ENCODE measurements around the gene CA5A.
"Not testable (repeated sequence)": the region's sequence is repeated elsewhere in the genome, so short reads cannot be mapped to it uniquely, and the experiment has no call there.

The CA5A gene

DNA sequence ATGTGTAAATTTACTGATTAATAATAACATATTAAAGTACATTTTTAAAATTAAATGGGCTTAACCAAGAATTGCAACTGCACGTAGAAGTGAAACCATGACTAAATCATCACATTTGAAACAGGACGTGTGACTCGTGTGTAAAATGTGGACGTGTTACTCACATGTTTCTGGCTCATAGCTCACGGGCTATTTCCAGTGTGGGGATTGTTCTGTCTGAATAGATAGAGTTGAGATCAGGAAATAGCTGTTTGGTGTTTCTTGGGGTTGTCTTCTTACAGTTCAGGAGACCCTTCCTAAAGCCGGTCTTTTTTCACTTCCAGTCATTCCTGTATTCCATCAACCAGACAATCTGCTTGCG, 47.4 kb upstream of the CA5A start:
- not testable (repeated sequence) for H3K79me2 ChIP-seq (ENCODE audit: control insufficient read depth, insufficient read depth, low read length, poor library complexity); H3K23ac ChIP-seq (ENCODE audit: low read length); H2BK12ac ChIP-seq (ENCODE audit: low read length); H3K27me3 ChIP-seq (ENCODE audit: insufficient read depth, low read length); H3K18ac ChIP-seq (ENCODE audit: low read length); H3K79me1 ChIP-seq (ENCODE audit: low read length); H3K9ac ChIP-seq (ENCODE audit: low read length); H2BK5ac ChIP-seq (ENCODE audit: low read depth, low read length, poor library complexity); H3K4me2 ChIP-seq (ENCODE audit: low read length); H2AFZ ChIP-seq (ENCODE audit: insufficient read depth, low read length, poor library complexity); H4K8ac ChIP-seq (ENCODE audit: low read depth, low read length); H4K12ac ChIP-seq (ENCODE audit: low read depth, low read length); H3K4ac ChIP-seq (ENCODE audit: low read depth, low read length); H3K14ac ChIP-seq (ENCODE audit: low read length); H3K4me3 ChIP-seq (ENCODE audit: low read depth, low read length); H3K9me3 ChIP-seq (ENCODE audit: insufficient read depth, low read depth, low read length); H2AK5ac ChIP-seq (ENCODE audit: low read length); H2BK120ac ChIP-seq (ENCODE audit: insufficient read depth, low read length, poor library complexity); H4K91ac ChIP-seq (ENCODE audit: low read depth, low read length)
- WGBS (ENCODE audit: extremely low coverage, insufficient coverage, insufficient read length), result no CpG with 5 or more reads among the region's 7 CpGs
- peaks cover 6 to 19% of the 10 kb centered on the region in 2 experiments for H3K4me1 ChIP-seq (ENCODE audit: control insufficient read depth in 1 of 2, insufficient read depth in 2 of 2, low read length in 2 of 2)
- DNase-seq, result peak in 1 of 2 donors; percentile 23
- H3K27ac ChIP-seq (ENCODE audit: low read depth, low read length), result peak overlapping the region; percentile 56
- H3K36me3 ChIP-seq (ENCODE audit: control insufficient read depth in 1 of 2, insufficient read depth in 2 of 2, low read length in 2 of 2), result peaks cover 18 to 23% of the 10 kb centered on the region in 2 experiments

DNA sequence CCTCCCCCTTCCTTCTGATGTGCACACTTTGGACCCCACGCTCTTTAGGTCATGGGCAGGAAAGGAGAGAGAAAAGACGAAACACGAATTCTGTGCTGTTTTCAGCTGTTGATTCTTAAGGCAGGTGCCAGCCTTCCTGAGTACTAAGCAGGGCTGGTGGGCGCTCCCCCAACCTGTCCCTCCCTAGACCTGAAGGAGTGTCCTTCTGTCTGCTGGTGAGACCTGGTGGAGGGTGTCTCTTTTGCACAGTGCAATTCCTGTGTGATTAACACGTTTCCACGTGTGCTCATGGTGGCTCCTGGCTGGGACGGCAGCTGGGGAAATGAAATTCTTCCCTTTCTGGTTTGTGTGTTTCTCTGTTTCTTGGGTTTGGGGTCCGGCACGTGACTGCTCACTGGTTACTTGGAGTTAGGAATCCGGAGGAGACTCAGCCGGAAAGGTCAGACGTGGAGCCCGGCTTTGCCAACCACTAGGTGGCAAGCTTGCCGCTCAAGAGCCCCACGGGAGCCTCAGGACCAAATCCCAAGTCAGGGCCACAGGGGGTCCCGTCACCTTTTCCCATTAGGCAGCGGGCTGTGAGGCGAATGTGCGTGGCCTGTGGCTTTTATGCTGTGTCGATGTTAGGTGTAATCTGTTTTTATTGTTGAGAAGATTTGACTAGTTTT, 46.9 kb upstream of the CA5A start:
- not testable (repeated sequence) for H4K91ac ChIP-seq (ENCODE audit: low read depth, low read length); H3K14ac ChIP-seq (ENCODE audit: low read length); H2AFZ ChIP-seq (ENCODE audit: insufficient read depth, low read length, poor library complexity); H2BK5ac ChIP-seq (ENCODE audit: low read depth, low read length, poor library complexity); H2BK12ac ChIP-seq (ENCODE audit: low read length); H3K4me3 ChIP-seq (ENCODE audit: low read depth, low read length); H3K23ac ChIP-seq (ENCODE audit: low read length); H3K4me2 ChIP-seq (ENCODE audit: low read length); H3K9me3 ChIP-seq (ENCODE audit: insufficient read depth, low read depth, low read length); H3K79me2 ChIP-seq (ENCODE audit: control insufficient read depth, insufficient read depth, low read length, poor library complexity); H3K27me3 ChIP-seq (ENCODE audit: insufficient read depth, low read length); H4K12ac ChIP-seq (ENCODE audit: low read depth, low read length); H3K18ac ChIP-seq (ENCODE audit: low read length); H2AK5ac ChIP-seq (ENCODE audit: low read length); H3K4ac ChIP-seq (ENCODE audit: low read depth, low read length); DNase-seq; H2BK120ac ChIP-seq (ENCODE audit: insufficient read depth, low read length, poor library complexity); H3K79me1 ChIP-seq (ENCODE audit: low read length); H4K8ac ChIP-seq (ENCODE audit: low read depth, low read length); H3K9ac ChIP-seq (ENCODE audit: low read length)
- Histone ChIP-seq H3K4me1 (ENCODE audit: control insufficient read depth in 1 of 2, insufficient read depth in 2 of 2, low read length in 2 of 2) (peaks cover 6 to 19% of the 10 kb centered on the region in 2 experiments), H3K27ac (ENCODE audit: low read depth, low read length) (peak overlapping the region; percentile 56), H3K36me3 (ENCODE audit: control insufficient read depth in 1 of 2, insufficient read depth in 2 of 2, low read length in 2 of 2) (peaks cover 18 to 24% of the 10 kb centered on the region in 2 experiments)
- WGBS (ENCODE audit: extremely low coverage, insufficient coverage, insufficient read length), result no CpG with 5 or more reads among the region's 20 CpGs

DNA sequence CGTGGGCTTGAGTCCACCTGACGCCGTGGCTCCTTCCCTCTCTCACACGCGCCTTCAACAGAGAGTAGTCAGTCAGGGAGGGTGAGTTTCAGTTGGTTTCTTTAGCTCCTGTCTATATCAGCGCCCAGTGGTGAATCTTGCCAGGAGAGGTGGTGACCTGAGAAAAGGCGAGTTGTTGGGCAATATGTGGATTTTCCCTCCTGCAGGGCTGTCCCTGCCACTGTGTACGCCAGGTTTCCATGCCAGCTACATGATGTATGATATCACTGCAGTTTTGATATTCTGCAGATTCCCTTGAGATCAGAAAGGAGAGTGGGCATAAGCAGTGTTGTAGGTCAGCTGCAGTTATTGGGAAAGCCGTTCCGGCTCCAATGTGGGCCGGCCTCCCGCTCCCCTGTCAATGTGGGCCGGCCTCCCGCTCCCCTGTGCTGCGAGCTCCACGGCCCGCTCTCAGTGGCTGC, 46.3 kb upstream of the CA5A start:
- Histone ChIP-seq H3K4me2 (ENCODE audit: low read length) (no peak overlapping the region), H3K4me3 (ENCODE audit: low read depth, low read length) (no peak overlapping the region), H2AK5ac (ENCODE audit: low read length) (no peak overlapping the region), H3K18ac (ENCODE audit: low read length) (no peak overlapping the region), H4K12ac (ENCODE audit: low read depth, low read length) (no peak overlapping the region), H3K36me3 (ENCODE audit: control insufficient read depth in 1 of 2, insufficient read depth in 2 of 2, low read length in 2 of 2) (peaks cover 17 to 24% of the 10 kb centered on the region in 2 experiments), H3K79me1 (ENCODE audit: low read length) (peaks cover 4% of the 10 kb centered on the region), H3K4ac (ENCODE audit: low read depth, low read length) (no peak overlapping the region), H4K91ac (ENCODE audit: low read depth, low read length) (no peak overlapping the region), H4K8ac (ENCODE audit: low read depth, low read length) (no peak overlapping the region), H2BK120ac (ENCODE audit: insufficient read depth, low read length, poor library complexity) (no peak overlapping the region), H2AFZ (ENCODE audit: insufficient read depth, low read length, poor library complexity) (no peak overlapping the region), H3K4me1 (ENCODE audit: control insufficient read depth in 1 of 2, insufficient read depth in 2 of 2, low read length in 2 of 2) (peaks cover 6 to 19% of the 10 kb centered on the region in 2 experiments), H3K27ac (ENCODE audit: low read depth, low read length) (no peak overlapping the region), H2BK12ac (ENCODE audit: low read length) (no peak overlapping the region), H3K27me3 (ENCODE audit: insufficient read depth, low read length) (no peaks in the 10 kb centered on the region), H3K79me2 (ENCODE audit: control insufficient read depth, insufficient read depth, low read length, poor library complexity) (no peaks in the 10 kb centered on the region), H2BK5ac (ENCODE audit: low read depth, low read length, poor library complexity) (no peak overlapping the region), H3K23ac (ENCODE audit: low read length) (no peak overlapping the region), H3K9ac (ENCODE audit: low read length) (no peak overlapping the region), H3K9me3 (ENCODE audit: insufficient read depth, low read depth, low read length) (peaks cover 3% of the 10 kb centered on the region), H3K14ac (ENCODE audit: low read length) (no peak overlapping the region)
- WGBS (ENCODE audit: extremely low coverage, insufficient coverage, insufficient read length), result no CpG with 5 or more reads among the region's 17 CpGs
- no peak for DNase-seq

DNA sequence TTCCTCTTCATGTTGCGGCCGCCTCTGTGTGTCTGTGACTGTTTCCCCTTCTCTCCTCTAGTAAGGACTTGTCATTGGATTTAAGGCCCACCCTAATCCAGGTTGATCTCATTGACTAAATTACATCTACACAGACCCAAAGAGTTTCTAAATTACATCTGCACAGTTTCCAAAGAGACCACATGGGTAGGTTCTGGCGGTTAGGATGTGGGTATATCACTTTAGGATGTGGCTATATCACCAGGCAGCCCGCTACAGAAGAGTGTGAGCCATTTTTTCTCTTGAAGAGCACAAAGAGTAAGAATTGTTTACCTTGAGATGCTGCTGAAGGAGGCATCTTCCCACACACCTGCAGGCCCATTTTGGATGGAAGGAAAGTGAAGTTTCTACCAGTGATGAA, 45.0 kb upstream of the CA5A start:
- H3K4me3 ChIP-seq (ENCODE audit: low read depth, low read length); H3K9me3 ChIP-seq (ENCODE audit: insufficient read depth, low read depth, low read length); H2BK120ac ChIP-seq (ENCODE audit: insufficient read depth, low read length, poor library complexity); H2AK5ac ChIP-seq (ENCODE audit: low read length); H3K4me2 ChIP-seq (ENCODE audit: low read length); H3K79me1 ChIP-seq (ENCODE audit: low read length); H3K23ac ChIP-seq (ENCODE audit: low read length); H3K14ac ChIP-seq (ENCODE audit: low read length); H2BK5ac ChIP-seq (ENCODE audit: low read depth, low read length, poor library complexity); H3K9ac ChIP-seq (ENCODE audit: low read length); H2BK12ac ChIP-seq (ENCODE audit: low read length); H3K79me2 ChIP-seq (ENCODE audit: control insufficient read depth, insufficient read depth, low read length, poor library complexity); H4K8ac ChIP-seq (ENCODE audit: low read depth, low read length); H3K27me3 ChIP-seq (ENCODE audit: insufficient read depth, low read length); DNase-seq; H2AFZ ChIP-seq (ENCODE audit: insufficient read depth, low read length, poor library complexity); H3K4ac ChIP-seq (ENCODE audit: low read depth, low read length); H3K27ac ChIP-seq (ENCODE audit: low read depth, low read length); H4K91ac ChIP-seq (ENCODE audit: low read depth, low read length); H3K18ac ChIP-seq (ENCODE audit: low read length); H4K12ac ChIP-seq (ENCODE audit: low read depth, low read length): not testable (repeated sequence)
- H3K36me3 ChIP-seq (ENCODE audit: control insufficient read depth in 1 of 2, insufficient read depth in 2 of 2, low read length in 2 of 2), result peaks cover 17 to 24% of the 10 kb centered on the region in 2 experiments
- peaks cover 4 to 19% of the 10 kb centered on the region in 2 experiments for H3K4me1 ChIP-seq (ENCODE audit: control insufficient read depth in 1 of 2, insufficient read depth in 2 of 2, low read length in 2 of 2)
- no CpG with 5 or more reads among the region's 4 CpGs for whole genome bisulfite sequencing (ENCODE audit: extremely low coverage, insufficient coverage, insufficient read length)
